Tibial artery (tissue), 4 donors: Measurements from ENCODE around the gene LTB.
A peak's percentile ranks its signal among the peaks of the same experiment; 100 is the strongest.
"Not testable (repeated sequence)": the region's sequence is repeated elsewhere in the genome, so short reads cannot be mapped to it uniquely, and the experiment has no call there.

Experiments
- DNase-seq, 2 donors: peaks; one replicate each; pipeline ENCODE4 v3.0.0-alpha.2; 2019
- H3K27ac ChIP-seq, 2 donors: fragments of 200-600 bp; sonication (generic) in 1 of 2; 1 replicate in 1 of 2; 2 replicates in 1 of 2; pipeline ENCODE4 v1.5.1; 2018 to 2019; ENCODE audit warnings: mild to moderate bottlenecking in 1 of 2
- H3K27me3 ChIP-seq, 2 donors: fragments of 200-600 bp; sonication (generic) in 1 of 2; one replicate each; pipeline versions ENCODE4 v1.5.1 to v1.6.0; 2016 to 2019
- H3K36me3 ChIP-seq, 3 donors: fragments of 200-600 bp; sonication (generic) in 2 of 3; one replicate each; pipeline ENCODE4 v1.5.1; 2016 to 2019; ENCODE audit warnings: mild to moderate bottlenecking in 2 of 3
- H3K4me1 ChIP-seq, 4 donors: fragments of 200-600 bp; sonication (generic) in 2 of 4; 1 replicate in 3 of 4; 2 replicates in 1 of 4; pipeline ENCODE4 v1.5.1; 2016 to 2019
- H3K4me3 ChIP-seq, 2 donors: fragments of 200-600 bp; sonication (generic) in 1 of 2; 1 replicate in 1 of 2; 2 replicates in 1 of 2; pipeline ENCODE4 v1.5.1; 2018 to 2019; ENCODE audit warnings: mild to moderate bottlenecking in 2 of 2
- H3K9me3 ChIP-seq, 3 donors: fragments of 200-600 bp; sonication (generic) in 1 of 3; one replicate each; pipeline ENCODE4 v1.5.1; 2016 to 2019
- intact Hi-C: fragments of 100-400 bp; cut with DNase I; formaldehyde crosslinking; loops from one replicate; pipeline ENCODE4 v1.15.0; 2023; ENCODE audit warnings: low total_unique reads
- TF ChIP-seq, protein P1 (sequence below), 2 experiments: fragments of 200-600 bp in 1 of 2; fragments of 450-650 bp in 1 of 2; IDR thresholded peaks; one replicate each; pipeline ENCODE4 v1.5.1; 2017 to 2019; ENCODE audit warnings: antibody characterized with exemption in 2 of 2, mild to moderate bottlenecking in 1 of 2, moderate library complexity in 1 of 2

LTB gene

DNA sequence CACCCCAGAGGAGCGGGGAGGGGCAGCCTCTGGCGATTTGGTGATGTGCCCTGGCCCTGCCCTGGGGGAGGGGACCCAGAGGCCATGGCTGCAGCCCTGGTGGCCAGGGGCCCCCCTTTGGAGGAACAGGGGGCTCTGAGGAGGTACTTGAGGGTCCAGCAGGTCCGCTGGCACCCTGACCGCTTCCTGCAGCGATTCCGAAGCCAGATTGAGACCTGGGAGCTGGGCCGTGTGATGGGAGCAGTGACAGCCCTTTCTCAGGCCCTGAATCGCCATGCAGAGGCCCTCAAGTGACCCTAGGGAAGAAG, 24.0 kb downstream of the LTB start:
- Histone ChIP-seq H3K27ac (no peak overlapping the region), H3K9me3 (no peaks in the 10 kb centered on the region), H3K27me3 (no peaks in the 10 kb centered on the region), H3K36me3 (peaks cover 17 to 58% (median 27%) of the 10 kb centered on the region in 3 donors), H3K4me1 (peaks cover 0 to 32% (median 3%) of the 10 kb centered on the region in 4 donors), H3K4me3 (no peak overlapping the region)
- intact Hi-C loops: no loop called here
- TF ChIP-seq, protein P1, sequence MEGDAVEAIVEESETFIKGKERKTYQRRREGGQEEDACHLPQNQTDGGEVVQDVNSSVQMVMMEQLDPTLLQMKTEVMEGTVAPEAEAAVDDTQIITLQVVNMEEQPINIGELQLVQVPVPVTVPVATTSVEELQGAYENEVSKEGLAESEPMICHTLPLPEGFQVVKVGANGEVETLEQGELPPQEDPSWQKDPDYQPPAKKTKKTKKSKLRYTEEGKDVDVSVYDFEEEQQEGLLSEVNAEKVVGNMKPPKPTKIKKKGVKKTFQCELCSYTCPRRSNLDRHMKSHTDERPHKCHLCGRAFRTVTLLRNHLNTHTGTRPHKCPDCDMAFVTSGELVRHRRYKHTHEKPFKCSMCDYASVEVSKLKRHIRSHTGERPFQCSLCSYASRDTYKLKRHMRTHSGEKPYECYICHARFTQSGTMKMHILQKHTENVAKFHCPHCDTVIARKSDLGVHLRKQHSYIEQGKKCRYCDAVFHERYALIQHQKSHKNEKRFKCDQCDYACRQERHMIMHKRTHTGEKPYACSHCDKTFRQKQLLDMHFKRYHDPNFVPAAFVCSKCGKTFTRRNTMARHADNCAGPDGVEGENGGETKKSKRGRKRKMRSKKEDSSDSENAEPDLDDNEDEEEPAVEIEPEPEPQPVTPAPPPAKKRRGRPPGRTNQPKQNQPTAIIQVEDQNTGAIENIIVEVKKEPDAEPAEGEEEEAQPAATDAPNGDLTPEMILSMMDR (IDR thresholded peaks at IDR 0.05): no peak
- DNase-seq: no peak

DNA sequence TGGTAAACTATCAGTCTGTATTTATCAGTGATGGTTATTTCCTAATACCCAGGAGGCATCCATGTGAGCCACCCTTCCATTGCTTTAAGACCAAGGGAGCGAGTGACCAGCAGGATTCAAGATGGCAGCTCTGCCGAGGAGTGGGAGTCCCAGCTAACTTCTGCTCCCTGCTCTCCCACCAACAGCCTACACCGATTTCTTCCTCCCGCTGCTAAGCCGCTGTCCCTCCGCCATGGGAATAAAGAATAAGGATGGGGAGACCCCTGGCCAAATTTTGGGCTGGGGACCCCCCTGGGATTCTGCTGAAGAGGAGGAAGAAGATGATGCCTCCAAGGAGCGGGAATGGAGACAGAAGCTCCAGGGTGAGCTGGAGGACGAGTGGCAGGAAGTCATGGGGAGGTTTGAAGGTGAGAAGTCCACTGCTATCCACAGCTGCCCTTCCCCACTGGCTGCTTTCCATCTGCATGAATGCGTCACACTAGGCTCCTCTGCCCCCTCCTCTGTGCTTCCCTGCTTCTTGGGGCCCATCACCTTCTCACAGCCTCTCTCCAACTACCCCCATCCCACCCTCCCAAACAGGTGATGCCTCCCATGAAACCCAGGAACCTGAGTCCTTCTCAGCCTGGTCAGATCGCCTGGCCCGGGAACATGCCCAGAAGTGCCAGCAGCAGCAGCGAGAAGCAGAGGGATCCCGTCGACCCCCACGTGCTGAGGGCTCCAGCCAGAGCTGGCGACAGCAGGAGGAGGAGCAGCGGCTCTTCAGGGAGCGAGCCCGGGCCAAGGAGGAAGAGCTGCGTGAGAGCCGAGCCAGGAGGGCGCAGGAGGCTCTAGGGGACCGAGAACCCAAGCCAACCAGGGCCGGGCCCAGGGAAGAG, 24.5 kb downstream of the LTB start:
- Histone ChIP-seq H3K9me3 (no peaks in the 10 kb centered on the region), H3K4me3 (no peak overlapping the region), H3K27me3 (no peaks in the 10 kb centered on the region), H3K36me3 (peaks cover 17 to 60% (median 27%) of the 10 kb centered on the region in 3 donors), H3K27ac (no peak overlapping the region), H3K4me1 (peaks cover 0 to 32% (median 3%) of the 10 kb centered on the region in 4 donors)
- TF ChIP-seq, protein P1 (IDR thresholded peaks at IDR 0.05): no peak
- intact Hi-C loops: no loop called here
- no peak for DNase-seq

DNA sequence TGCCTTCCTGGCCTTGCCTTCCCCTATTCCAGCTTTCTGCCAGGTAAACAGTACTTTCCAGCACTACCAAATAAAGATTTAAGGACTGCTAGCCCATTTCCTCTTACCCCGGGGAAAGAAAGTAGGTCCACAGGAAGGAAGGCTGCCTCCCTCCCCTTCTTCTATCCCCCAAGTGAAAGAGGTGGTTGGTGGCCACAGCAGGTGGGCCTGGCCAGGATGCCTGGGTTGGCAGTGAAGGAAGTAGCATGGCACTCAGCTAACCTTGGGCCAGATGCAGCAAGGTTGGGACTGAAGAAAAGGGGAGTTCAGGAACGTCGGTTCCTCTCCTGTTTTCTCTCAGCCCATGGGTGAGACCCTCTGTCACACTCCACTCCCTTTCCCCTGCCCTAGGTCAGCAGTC, 25.9 kb downstream of the LTB start:
- H3K27me3 ChIP-seq: no peaks in the 10 kb centered on the region
- H3K9me3 ChIP-seq: no peaks in the 10 kb centered on the region
- H3K27ac ChIP-seq: no peak overlapping the region
- H3K36me3 ChIP-seq: peaks cover 17 to 70% (median 35%) of the 10 kb centered on the region in 3 donors
- TF ChIP-seq, protein P1 (IDR thresholded peaks at IDR 0.05): no peak
- DNase-seq: no peak
- peaks cover 0 to 32% (median 3%) of the 10 kb centered on the region in 4 donors for H3K4me1 ChIP-seq
- intact Hi-C loops: no loop called here
- H3K4me3 ChIP-seq: no peak overlapping the region

DNA sequence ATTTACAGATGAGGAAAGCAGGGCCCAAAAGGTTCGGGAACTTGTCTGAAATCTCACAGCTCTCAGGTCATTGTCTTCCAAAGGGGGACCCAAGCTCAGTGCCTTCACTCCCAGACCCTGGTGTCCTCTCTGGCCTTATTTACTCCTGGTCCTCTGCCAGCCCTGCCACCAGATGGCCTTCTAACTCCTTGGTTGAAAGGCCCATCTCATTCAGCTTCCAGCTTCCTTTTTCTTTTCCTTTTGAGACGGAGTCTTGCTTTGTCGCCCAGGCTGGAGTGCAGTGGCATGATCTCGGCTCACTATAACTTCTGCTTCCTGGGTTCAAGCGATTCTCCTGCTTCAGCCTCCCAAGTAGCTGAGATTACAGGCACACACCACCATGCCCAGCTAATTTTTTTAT, 30.9 kb downstream of the LTB start:
- H3K4me3 ChIP-seq, H3K27me3 ChIP-seq, H3K9me3 ChIP-seq, H3K27ac ChIP-seq, intact Hi-C loops: not testable (repeated sequence)
- Histone ChIP-seq H3K36me3 (peaks cover 7 to 48% (median 23%) of the 10 kb centered on the region in 3 donors), H3K4me1 (peaks cover 0 to 31% (median 20%) of the 10 kb centered on the region in 4 donors)
- TF ChIP-seq, protein P1 (IDR thresholded peaks at IDR 0.05): peak; percentile 7 to 31
- peak in 1 of 2 donors; percentile 62 for DNase-seq

DNA sequence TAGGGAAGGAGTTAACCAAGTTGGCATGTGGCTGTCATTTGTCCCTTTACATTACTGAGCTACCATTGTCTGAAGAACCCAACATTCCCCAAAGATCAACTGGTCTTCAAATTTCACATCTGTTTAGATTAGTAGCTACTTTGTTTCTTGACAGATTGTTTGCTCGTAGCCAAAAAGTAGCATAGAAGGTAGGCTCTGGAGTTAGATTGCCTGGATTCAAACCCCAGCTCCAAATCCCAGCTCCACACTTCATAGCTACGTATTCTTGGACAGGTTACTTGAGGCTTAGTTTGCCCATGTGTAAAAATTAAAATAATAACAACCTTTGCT, 33.7 kb downstream of the LTB start:
- Histone ChIP-seq H3K9me3 (no peaks in the 10 kb centered on the region), H3K4me1 (peaks cover 0 to 33% (median 18%) of the 10 kb centered on the region in 4 donors), H3K27ac (peak overlapping the region in 1 of 2 donors; percentile 72), H3K4me3 (peak overlapping the region in 1 of 2 donors; percentile 54), H3K36me3 (peaks cover 7 to 36% (median 23%) of the 10 kb centered on the region in 3 donors), H3K27me3 (no peaks in the 10 kb centered on the region)
- no peak for DNase-seq
- intact Hi-C loops: no loop called here
- TF ChIP-seq, protein P1 (IDR thresholded peaks at IDR 0.05): no peak
